ENCODE data around the gene SPP2. TPM values are rescaled to one million over a fixed set of nuclear protein-coding genes. Genes with fewer than 3 reads are reported as not detected.

Gene SPP2
- total RNA-seq, 1 experiment from 2014 or later: not detected

DNA sequence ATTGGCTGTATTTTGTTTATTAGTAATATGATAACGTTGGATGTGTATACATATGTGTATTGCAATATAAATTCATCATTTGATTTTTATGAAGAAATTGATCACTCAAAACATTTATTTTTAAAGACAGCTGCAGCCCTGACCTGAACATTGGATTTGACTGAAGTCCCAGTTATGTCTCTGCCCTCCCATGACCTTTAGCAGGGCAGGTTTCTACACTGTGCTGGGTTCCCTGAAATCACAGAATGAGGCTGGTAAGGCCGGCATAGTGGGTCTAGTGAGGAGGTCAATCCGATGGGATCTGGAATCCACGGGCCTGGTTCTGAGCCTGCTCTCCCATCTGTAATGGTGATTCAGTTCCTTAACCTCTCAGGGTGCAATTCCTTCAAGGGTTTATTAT lies 22.0 kb downstream of the SPP2 start:
- no peaks in the 10 kb centered on the region for H3K4me1 ChIP-seq (ENCODE audit: insufficient read depth, low read length)
- no peak overlapping the region for H3T11ph ChIP-seq (ENCODE audit: low read length)
- H3K36me3 Mint-ChIP-seq (ENCODE audit: insufficient read depth in 1 of 3, low read depth in 3 of 3): peaks cover 1 to 4% (median 2%) of the 10 kb centered on the region in 3 experiments; a peak in 4 of 7 replicates
- H3K79me1 ChIP-seq (ENCODE audit: insufficient read depth, low read depth, low read length, poor library complexity, severe bottlenecking): no peaks in the 10 kb centered on the region
- H3K23ac ChIP-seq (ENCODE audit: insufficient read length, low read depth, low read length): no peak overlapping the region
- H3K23me2 ChIP-seq (ENCODE audit: insufficient read length, low read depth, low read length, poor library complexity, severe bottlenecking): no peaks in the 10 kb centered on the region
- H3K18ac ChIP-seq (ENCODE audit: insufficient read length, low read depth, low read length): no peak overlapping the region
- peaks cover 17% of the 10 kb centered on the region for H3K27me3 Mint-ChIP-seq (ENCODE audit: low read depth)
- H3K27ac ChIP-seq (ENCODE audit: insufficient read length, low read depth, low read length): no peak overlapping the region
- H2BK15ac ChIP-seq (ENCODE audit: low read depth, low read length): no peak overlapping the region
- no peak overlapping the region for H2AFZ ChIP-seq (ENCODE audit: low read length)
- no peak overlapping the region for H3K4me3 Mint-ChIP-seq
- H3K79me2 ChIP-seq (ENCODE audit: insufficient read depth, low read length): no peaks in the 10 kb centered on the region
- H3K4ac ChIP-seq (ENCODE audit: low read depth, low read length): no peak overlapping the region
- no peak overlapping the region for H3K56ac ChIP-seq (ENCODE audit: insufficient read length, low read depth, low read length)
- H2BK5ac ChIP-seq (ENCODE audit: insufficient read length, low read length): no peak overlapping the region
- no peak overlapping the region for H4K5ac ChIP-seq (ENCODE audit: insufficient read length, low read depth, low read length)
- no peaks in the 10 kb centered on the region for H3K27me3 ChIP-seq (ENCODE audit: insufficient read depth, low read length)
- no peak overlapping the region for H2BK20ac ChIP-seq (ENCODE audit: low read depth, low read length, poor library complexity, severe bottlenecking)
- no peaks in the 10 kb centered on the region for H3K9me3 ChIP-seq (ENCODE audit: control insufficient read depth, low read depth, low read length)
- WGBS (ENCODE audit: extremely low coverage, insufficient read length, low lambda C conversion rate): no CpG with 5 or more reads among the region's 4 CpGs
- no peak overlapping the region for H3K14ac ChIP-seq (ENCODE audit: insufficient read depth, low read length)
- no peak overlapping the region for H2BK12ac ChIP-seq (ENCODE audit: insufficient read length, low read depth, low read length)
- no peak overlapping the region for H3K4me2 ChIP-seq (ENCODE audit: insufficient read depth, insufficient read length, low read length)
- H3K4me1 Mint-ChIP-seq: no peaks in the 10 kb centered on the region
- no peaks in the 10 kb centered on the region for H4K20me1 ChIP-seq (ENCODE audit: control insufficient read depth, insufficient read depth, insufficient read length)
- H4K8ac ChIP-seq (replicated peaks; ENCODE audit: insufficient read length, low read depth, low read length): no peak overlapping the region
- no peak overlapping the region for H2BK120ac ChIP-seq (ENCODE audit: low read depth, low read length, poor library complexity, severe bottlenecking)
- no peak overlapping the region for H4K91ac ChIP-seq (ENCODE audit: insufficient read length, low read depth, low read length)
- DNase-seq: no peak
- H3K27ac Mint-ChIP-seq: no peak overlapping the region
- H2AK5ac ChIP-seq (ENCODE audit: insufficient read length, low read length): no peak overlapping the region
- peaks cover 3 to 8% of the 10 kb centered on the region in 2 experiments for H3K9me3 Mint-ChIP-seq
- TF ChIP-seq, protein P1, sequence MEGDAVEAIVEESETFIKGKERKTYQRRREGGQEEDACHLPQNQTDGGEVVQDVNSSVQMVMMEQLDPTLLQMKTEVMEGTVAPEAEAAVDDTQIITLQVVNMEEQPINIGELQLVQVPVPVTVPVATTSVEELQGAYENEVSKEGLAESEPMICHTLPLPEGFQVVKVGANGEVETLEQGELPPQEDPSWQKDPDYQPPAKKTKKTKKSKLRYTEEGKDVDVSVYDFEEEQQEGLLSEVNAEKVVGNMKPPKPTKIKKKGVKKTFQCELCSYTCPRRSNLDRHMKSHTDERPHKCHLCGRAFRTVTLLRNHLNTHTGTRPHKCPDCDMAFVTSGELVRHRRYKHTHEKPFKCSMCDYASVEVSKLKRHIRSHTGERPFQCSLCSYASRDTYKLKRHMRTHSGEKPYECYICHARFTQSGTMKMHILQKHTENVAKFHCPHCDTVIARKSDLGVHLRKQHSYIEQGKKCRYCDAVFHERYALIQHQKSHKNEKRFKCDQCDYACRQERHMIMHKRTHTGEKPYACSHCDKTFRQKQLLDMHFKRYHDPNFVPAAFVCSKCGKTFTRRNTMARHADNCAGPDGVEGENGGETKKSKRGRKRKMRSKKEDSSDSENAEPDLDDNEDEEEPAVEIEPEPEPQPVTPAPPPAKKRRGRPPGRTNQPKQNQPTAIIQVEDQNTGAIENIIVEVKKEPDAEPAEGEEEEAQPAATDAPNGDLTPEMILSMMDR (conservative IDR thresholded peaks at IDR 0.05): no peak
- H3K9ac ChIP-seq (ENCODE audit: extremely low read depth, insufficient read length, low read length): no peak overlapping the region

Data from H9 (cell line).